ENCODE results near the gene GP1BB. TPM values are rescaled to one million over a fixed set of nuclear protein-coding genes. Genes with fewer than 3 reads are reported as not detected.

The GP1BB gene
- polyA plus RNA-seq, 1 donor from 2014 or later, result 42.0 TPM

GRCh38 chr22:19693581-19693980 lies 29.8 kb upstream of the GP1BB start:
- H3K27me3 ChIP-seq (ENCODE audit: insufficient read depth, low read depth, low read length), result no peaks in the 10 kb centered on the region
- H3K9ac ChIP-seq (ENCODE audit: low read length), result no peak overlapping the region
- H3K9me2 ChIP-seq (ENCODE audit: insufficient read depth, low read length), result no peaks in the 10 kb centered on the region
- H3K36me3 ChIP-seq (ENCODE audit: insufficient read depth, low read length), result no peaks in the 10 kb centered on the region
- H3K4me2 ChIP-seq (ENCODE audit: low read length), result no peak overlapping the region
- no peaks in the 10 kb centered on the region for H3F3A ChIP-seq (ENCODE audit: insufficient read depth, low read length, poor library complexity, severe bottlenecking)
- H3K9me3 ChIP-seq (ENCODE audit: low read length), result no peaks in the 10 kb centered on the region
- no peaks in the 10 kb centered on the region for H3K79me2 ChIP-seq (replicated peaks; ENCODE audit: insufficient read depth, low read length)
- TF ChIP-seq CTCF (IDR thresholded peaks at IDR 0.05; ENCODE audit: poor library complexity, severe bottlenecking), result no peak
- no peak for TF ChIP-seq SMC3 (conservative IDR thresholded peaks at IDR 0.05; ENCODE audit: poor library complexity)
- no peak for TF ChIP-seq EZH2 (IDR thresholded peaks at IDR 0.05; ENCODE audit: borderline replicate concordance, insufficient read depth, low read length, poor library complexity, severe bottlenecking)
- TF ChIP-seq TAF1 (IDR thresholded peaks at IDR 0.05; ENCODE audit: low read depth), result no peak
- no peak overlapping the region for H3K27ac ChIP-seq (ENCODE audit: low read length)
- no peak overlapping the region for H2AFZ ChIP-seq (ENCODE audit: low read depth, low read length)
- no peaks in the 10 kb centered on the region for H4K20me1 ChIP-seq (ENCODE audit: insufficient read depth)
- no peak overlapping the region for H3K4me3 ChIP-seq (ENCODE audit: low read length)

GRCh38 chr22:19693981-19694670 lies 29.2 kb upstream of the GP1BB start:
- Histone ChIP-seq H4K20me1 (ENCODE audit: insufficient read depth) (no peaks in the 10 kb centered on the region), H3K27ac (ENCODE audit: low read length) (no peak overlapping the region), H3K9ac (ENCODE audit: low read length) (no peak overlapping the region), H3K27me3 (ENCODE audit: insufficient read depth, low read depth, low read length) (no peaks in the 10 kb centered on the region), H3K9me3 (ENCODE audit: low read length) (no peaks in the 10 kb centered on the region), H3K79me2 (replicated peaks; ENCODE audit: insufficient read depth, low read length) (no peaks in the 10 kb centered on the region), H3K4me3 (ENCODE audit: low read length) (no peak overlapping the region), H3F3A (ENCODE audit: insufficient read depth, low read length, poor library complexity, severe bottlenecking) (no peaks in the 10 kb centered on the region), H2AFZ (ENCODE audit: low read depth, low read length) (no peak overlapping the region), H3K4me2 (ENCODE audit: low read length) (no peak overlapping the region), H3K36me3 (ENCODE audit: insufficient read depth, low read length) (no peaks in the 10 kb centered on the region), H3K9me2 (ENCODE audit: insufficient read depth, low read length) (no peaks in the 10 kb centered on the region)
- TF ChIP-seq RAD21 (conservative IDR thresholded peaks at IDR 0.05), result no peak
- no peak for TF ChIP-seq POLR2AphosphoS5 (IDR thresholded peaks at IDR 0.05)
- no peak for TF ChIP-seq EZH2 (IDR thresholded peaks at IDR 0.05; ENCODE audit: borderline replicate concordance, insufficient read depth, low read length, poor library complexity, severe bottlenecking)
- no peak for TF ChIP-seq EP300 (conservative IDR thresholded peaks at IDR 0.05; ENCODE audit: poor library complexity, severe bottlenecking)
- no peak for TF ChIP-seq CTCF (IDR thresholded peaks at IDR 0.05; ENCODE audit: poor library complexity, severe bottlenecking)
- no peak for TF ChIP-seq SMC3 (conservative IDR thresholded peaks at IDR 0.05; ENCODE audit: poor library complexity)
- TF ChIP-seq TAF1 (IDR thresholded peaks at IDR 0.05; ENCODE audit: low read depth), result no peak
- no peak for TF ChIP-seq MXI1 (conservative IDR thresholded peaks at IDR 0.05; ENCODE audit: poor library complexity, severe bottlenecking)

GRCh38 chr22:19694696-19695095 lies 28.6 kb upstream of the GP1BB start:
- no peak overlapping the region for H3K4me2 ChIP-seq (ENCODE audit: low read length)
- no peaks in the 10 kb centered on the region for H3K9me3 ChIP-seq (ENCODE audit: low read length)
- H3K9ac ChIP-seq (ENCODE audit: low read length), result no peak overlapping the region
- no peaks in the 10 kb centered on the region for H3K27me3 ChIP-seq (ENCODE audit: insufficient read depth, low read depth, low read length)
- no peaks in the 10 kb centered on the region for H3K79me2 ChIP-seq (replicated peaks; ENCODE audit: insufficient read depth, low read length)
- H4K20me1 ChIP-seq (ENCODE audit: insufficient read depth), result no peaks in the 10 kb centered on the region
- no peak overlapping the region for H2AFZ ChIP-seq (ENCODE audit: low read depth, low read length)
- no peaks in the 10 kb centered on the region for H3F3A ChIP-seq (ENCODE audit: insufficient read depth, low read length, poor library complexity, severe bottlenecking)
- no peak overlapping the region for H3K4me3 ChIP-seq (ENCODE audit: low read length)
- no peaks in the 10 kb centered on the region for H3K9me2 ChIP-seq (ENCODE audit: insufficient read depth, low read length)
- no peaks in the 10 kb centered on the region for H3K36me3 ChIP-seq (ENCODE audit: insufficient read depth, low read length)
- no peak for TF ChIP-seq RAD21 (conservative IDR thresholded peaks at IDR 0.05)
- TF ChIP-seq REST (IDR thresholded peaks at IDR 0.05; ENCODE audit: borderline replicate concordance), result no peak
- no peak for TF ChIP-seq EZH2 (IDR thresholded peaks at IDR 0.05; ENCODE audit: borderline replicate concordance, insufficient read depth, low read length, poor library complexity, severe bottlenecking)
- no peak for TF ChIP-seq TAF1 (IDR thresholded peaks at IDR 0.05; ENCODE audit: low read depth)
- no peak for TF ChIP-seq EP300 (conservative IDR thresholded peaks at IDR 0.05; ENCODE audit: poor library complexity, severe bottlenecking)
- TF ChIP-seq SMC3 (conservative IDR thresholded peaks at IDR 0.05; ENCODE audit: poor library complexity), result no peak
- TF ChIP-seq MXI1 (conservative IDR thresholded peaks at IDR 0.05; ENCODE audit: poor library complexity, severe bottlenecking), result no peak
- no peak for TF ChIP-seq POLR2AphosphoS5 (IDR thresholded peaks at IDR 0.05)
- TF ChIP-seq CTCF (IDR thresholded peaks at IDR 0.05; ENCODE audit: poor library complexity, severe bottlenecking), result no peak
- no peak overlapping the region for H3K27ac ChIP-seq (ENCODE audit: low read length)
